GM18505 (cell line): ENCODE measurements around the gene SEC14L5.

Experiments used
- ATAC-seq: cut with Tn5 transposase; IDR thresholded peaks from one replicate; pipeline ENCODE4 v1.9.1; 2021; ENCODE audit not compliant: unreplicated experiment
- POLR2A ChIP-seq: IDR thresholded peaks from 4 replicates; pipeline ENCODE4 v1.6.1; 2011; ENCODE audit warnings: borderline replicate concordance; ENCODE audit not compliant: insufficient read depth, insufficient read length; ENCODE audit errors: extremely low read depth

Gene SEC14L5

GRCh38 chr16:4976611-4977145 lies 18.5 kb downstream of the SEC14L5 start:
- ATAC-seq = no peak
- TF ChIP-seq POLR2A = no peak

DNA sequence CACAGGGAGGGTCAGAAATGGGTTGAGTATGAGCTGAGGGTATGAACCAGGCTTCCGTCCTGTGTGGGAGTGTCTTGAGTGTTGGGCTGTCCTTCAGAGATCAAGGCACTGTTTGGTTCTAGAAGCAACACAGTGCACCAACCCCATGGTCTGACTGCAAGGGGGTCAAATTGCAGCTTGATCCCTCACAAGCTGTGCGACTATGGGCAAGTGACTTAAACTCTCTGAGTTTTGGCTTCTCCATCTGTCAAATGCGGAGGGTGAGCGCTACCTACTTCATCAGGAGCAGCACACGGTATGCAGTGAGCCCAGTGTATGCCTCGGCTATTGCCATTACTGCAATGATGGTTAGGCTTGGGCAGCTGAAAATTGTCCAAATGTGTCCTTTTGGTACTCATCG lies 21.0 kb downstream of the SEC14L5 start:
- no peak for ATAC-seq
- no peak for TF ChIP-seq POLR2A

GRCh38 chr16:4979736-4980660 lies 21.9 kb downstream of the SEC14L5 start:
- ATAC-seq = no peak
- no peak for TF ChIP-seq POLR2A

GRCh38 chr16:4980691-4981090 lies 22.6 kb downstream of the SEC14L5 start:
- ATAC-seq = no peak
- no peak for TF ChIP-seq POLR2A

GRCh38 chr16:4981473-4981872 lies 23.3 kb downstream of the SEC14L5 start:
- ATAC-seq = no peak
- TF ChIP-seq POLR2A = no peak

DNA sequence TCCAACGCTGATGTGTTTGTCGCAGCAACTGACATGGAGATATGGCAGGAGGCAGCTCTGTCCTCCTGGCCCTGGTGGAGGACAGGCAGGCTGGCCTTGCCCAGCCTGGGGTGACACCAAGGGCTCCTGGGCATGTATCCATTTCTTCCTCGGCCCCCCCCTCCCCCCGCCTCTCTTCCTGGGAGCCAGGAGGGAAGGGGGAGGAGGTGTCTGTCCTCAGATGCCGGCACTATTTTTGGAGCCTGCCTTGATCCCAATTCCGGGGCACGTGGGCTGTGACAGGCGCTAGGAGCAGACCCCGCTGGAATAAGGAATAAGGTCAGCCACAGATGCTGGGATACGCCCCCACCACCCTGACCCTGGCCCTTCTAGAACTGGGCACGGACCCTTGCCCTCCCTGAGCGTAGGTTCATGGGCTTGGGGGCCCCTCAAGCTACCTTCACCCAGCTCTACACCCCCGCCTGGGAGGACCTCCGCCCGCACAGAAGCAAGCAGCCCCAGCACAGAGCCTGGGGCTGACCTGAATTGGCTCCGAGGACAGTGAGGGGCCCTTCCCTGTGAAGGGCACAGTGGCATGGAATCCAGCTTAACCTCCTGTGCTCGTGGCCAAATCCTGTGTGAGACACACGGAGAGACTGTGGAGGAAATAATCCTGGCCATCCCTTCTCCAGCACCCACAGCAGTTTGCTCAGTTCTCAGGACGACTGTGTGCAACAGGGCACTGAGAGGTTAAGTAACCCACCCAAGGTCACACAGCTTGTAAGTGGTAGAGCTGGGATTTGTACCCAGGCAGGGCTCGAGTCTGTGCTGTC lies 24.1 kb downstream of the SEC14L5 start:
- ATAC-seq = no peak
- no peak for TF ChIP-seq POLR2A

DNA sequence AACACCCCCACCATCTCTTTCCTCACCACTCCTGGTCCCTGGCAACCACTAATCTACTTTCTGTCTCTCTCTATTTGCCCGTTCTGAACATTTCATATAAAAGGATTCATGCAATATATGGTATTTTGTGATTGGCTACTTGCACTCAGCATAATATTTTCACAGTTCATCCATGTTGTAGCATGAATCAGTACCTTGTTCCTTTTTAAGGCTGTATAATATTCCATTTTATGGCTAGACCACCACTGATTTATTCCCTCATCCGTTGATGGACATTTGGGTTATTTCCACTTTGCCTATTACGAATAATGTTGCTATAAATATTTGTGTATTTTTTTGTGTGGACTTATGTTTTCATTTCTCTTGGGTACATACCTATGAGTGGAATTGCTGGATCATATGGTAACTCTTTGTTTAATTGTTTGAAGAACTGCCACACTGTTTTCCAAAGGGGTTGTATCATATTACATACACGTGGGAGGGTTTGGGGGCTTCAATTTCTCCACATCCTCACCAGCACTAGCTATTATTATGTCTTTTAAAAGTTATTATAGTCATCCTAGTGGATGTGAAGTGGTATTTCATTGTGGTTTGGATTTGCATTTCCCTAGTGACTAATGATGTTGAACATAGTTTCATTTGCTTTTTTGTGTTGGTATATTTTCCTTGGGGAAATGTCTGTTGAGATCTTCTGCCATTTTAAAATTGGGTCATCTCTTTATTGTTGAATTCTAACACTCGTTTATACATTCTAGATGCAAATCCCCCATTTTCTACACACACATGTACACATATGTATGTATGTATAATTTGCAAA lies 26.3 kb downstream of the SEC14L5 start:
- ATAC-seq = no peak
- TF ChIP-seq POLR2A = no peak

DNA sequence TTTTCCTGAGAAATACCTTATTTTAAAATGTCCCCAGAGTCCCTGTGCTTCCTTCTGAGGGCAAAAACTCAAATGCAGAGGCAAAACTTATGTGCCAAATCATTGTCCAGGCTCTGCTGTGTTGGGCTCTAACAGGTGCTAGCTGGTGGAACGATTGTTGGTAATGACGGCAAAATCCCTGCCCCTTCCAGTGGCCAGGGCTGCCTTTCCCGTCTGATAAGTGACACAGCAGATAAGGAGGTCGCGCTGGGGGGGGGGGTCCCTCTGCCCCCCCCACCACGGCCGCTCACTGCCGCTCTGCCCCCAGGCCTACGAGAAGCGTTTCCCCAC lies 29.1 kb downstream of the SEC14L5 start:
- no peak for TF ChIP-seq POLR2A

GRCh38 chr16:4987580-4988374 lies 29.6 kb downstream of the SEC14L5 start:
- no peak for ATAC-seq
- no peak for TF ChIP-seq POLR2A

More for the DNA sequence above, 29.1 kb downstream of the SEC14L5 start:
- no peak for ATAC-seq

DNA sequence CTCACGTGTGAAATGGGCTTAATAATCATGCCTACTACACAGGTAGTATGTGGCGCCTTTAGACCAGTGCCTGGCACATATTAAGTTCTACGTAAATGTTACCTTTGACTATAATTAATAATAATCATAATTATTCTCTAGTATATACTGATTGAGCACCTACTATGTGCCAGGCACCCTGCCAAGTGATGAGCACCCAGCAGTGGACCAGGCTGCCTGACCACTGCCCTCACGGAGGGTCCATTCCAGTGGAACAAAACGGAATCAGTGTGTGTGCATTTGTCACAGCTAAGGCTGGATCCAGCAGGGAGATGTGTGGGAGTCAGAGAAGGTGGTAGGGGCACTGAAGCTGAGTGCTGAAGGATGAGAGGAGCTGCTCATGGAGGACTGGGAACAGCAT lies 30.5 kb downstream of the SEC14L5 start:
- no peak for TF ChIP-seq POLR2A
- ATAC-seq = no peak

DNA sequence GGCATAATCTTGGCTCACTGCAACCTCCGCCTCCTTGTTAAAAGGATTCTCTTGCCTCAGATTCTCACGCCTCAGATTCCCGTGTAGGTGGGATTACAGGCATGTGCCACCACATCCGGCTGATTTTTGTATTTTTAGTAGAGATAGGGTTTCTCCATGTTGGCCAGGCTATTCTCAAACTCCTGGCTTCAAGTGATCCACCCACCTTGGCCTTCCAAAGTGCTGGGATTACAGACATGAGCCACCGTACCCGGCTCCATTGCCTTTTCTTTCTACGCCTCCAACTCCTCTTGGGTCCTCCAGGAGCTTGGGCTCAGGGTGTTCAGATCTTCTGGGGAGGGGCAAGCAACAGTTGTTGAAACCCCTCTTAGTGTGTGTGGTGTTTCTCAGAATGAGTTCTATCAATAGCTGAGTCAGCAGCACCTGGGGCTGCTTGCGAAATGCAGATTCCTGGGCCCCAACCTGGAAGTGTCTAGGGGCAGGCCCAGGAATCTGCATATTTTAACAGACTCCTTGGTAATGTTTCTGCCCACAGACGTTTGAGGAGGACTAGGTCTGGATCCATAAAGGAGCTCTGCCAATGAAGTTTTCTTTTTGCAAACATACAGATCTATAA lies 31.4 kb downstream of the SEC14L5 start:
- TF ChIP-seq POLR2A = no peak
- no peak for ATAC-seq

DNA sequence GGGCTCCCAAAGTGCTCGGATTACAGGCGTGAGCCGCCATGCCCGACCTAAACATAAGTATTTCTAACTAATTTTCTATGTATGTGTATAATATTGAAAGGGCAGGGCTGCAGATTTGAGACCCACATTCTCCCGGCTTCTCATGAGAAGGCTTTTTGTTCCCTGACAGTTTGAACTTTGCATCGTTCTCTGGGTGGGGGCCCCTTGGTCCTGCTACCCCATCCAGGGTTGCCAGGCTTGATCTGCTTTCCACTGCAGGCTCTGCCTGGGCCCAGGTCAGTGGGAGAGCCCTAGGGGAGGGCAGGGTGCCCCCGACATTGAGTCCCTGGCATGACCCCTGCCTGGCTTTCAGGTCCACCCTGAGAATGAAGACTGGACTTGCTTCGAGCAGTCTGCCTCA lies 32.3 kb downstream of the SEC14L5 start:
- no peak for ATAC-seq
- no peak for TF ChIP-seq POLR2A

DNA sequence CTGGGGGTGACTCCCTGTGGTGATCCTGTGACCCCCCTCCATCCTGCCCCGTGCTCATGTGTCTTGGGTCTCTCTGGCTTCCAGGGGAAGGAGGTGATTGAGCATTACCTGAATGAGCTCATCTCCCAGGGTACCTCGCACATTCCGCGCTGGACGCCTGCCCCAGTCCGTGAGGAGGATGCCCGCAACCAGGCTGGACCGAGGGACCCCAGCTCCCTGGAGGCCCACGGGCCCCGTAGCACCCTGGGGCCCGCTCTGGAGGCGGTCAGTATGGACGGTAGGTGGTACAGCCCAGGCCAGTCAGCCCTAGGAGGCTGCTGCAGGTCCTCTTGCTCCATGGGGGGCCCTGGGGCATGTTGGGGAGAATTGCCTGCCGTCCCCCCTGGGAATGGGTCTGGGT lies 33.6 kb downstream of the SEC14L5 start:
- no peak for ATAC-seq
- TF ChIP-seq POLR2A = no peak
